ENCODE measurements around the gene TSR3. TPM values are rescaled to one million over a fixed set of nuclear protein-coding genes. Genes with fewer than 3 reads are reported as not detected.

The TSR3 gene
- total and polyA plus RNA-seq, 12 donors = 41.5 to 83.4 (median 56.0) TPM

DNA sequence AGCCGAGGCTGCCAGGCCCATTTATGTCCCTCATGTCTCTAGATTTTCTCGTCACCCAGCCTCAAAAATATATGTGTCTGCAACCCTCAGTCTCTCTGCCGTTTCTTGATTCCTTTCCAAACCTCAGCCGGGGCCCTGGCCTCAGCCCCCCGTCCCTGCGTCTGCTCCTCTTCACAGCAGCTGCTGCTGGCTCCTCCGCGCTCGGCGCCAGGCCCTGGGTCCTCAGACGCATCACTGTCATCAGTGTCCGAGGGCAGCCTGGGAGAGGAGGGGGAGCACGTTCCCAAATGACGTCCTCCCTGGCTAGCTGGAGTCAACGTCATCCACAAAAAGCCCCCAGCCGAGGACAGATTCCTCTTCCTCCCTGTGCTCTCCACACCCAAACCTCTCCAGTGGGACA lies 2.3 kb downstream of the TSR3 start:
- no peaks in the 10 kb centered on the region for H3K9me3 ChIP-seq
- 85 to 87% methylated on average over 16 of the region's 16 CpGs for WGBS, 2 donors
- no peak overlapping the region for H3K27ac ChIP-seq
- no peaks in the 10 kb centered on the region for H3K27me3 ChIP-seq
- ATAC-seq (no peak), DNase-seq (no peak)
- no peak for TF ChIP-seq CTCF (IDR thresholded peaks at IDR 0.05)
- H3K36me3 ChIP-seq = peaks cover 0 to 39% (median 14%) of the 10 kb centered on the region in 9 donors
- no peak overlapping the region for H3K4me3 ChIP-seq
- intact Hi-C loops (cut with DNase I) = loop anchor here in 1 of 10 donors (10.0 kb wide), 1 partner anchor 55 kb away; no protein-coding TSS in a partner anchor
- peaks cover 11 to 37% (median 32%) of the 10 kb centered on the region in 9 donors for H3K4me1 ChIP-seq

GRCh38 chr16:1348926-1349325 lies 2.8 kb downstream of the TSR3 start:
- ATAC-seq (no peak), DNase-seq (no peak)
- H3K4me1 ChIP-seq = peaks cover 11 to 34% (median 29%) of the 10 kb centered on the region in 9 donors
- peaks cover 0 to 39% (median 14%) of the 10 kb centered on the region in 9 donors for H3K36me3 ChIP-seq
- TF ChIP-seq CTCF (IDR thresholded peaks at IDR 0.05) = no peak
- intact Hi-C loops (cut with DNase I) = loop anchor here in 1 of 10 donors (10.0 kb wide), 1 partner anchor 56 kb away; no protein-coding TSS in a partner anchor
- 79 to 81% methylated on average over 14 of the region's 14 CpGs for WGBS, 2 donors
- no peaks in the 10 kb centered on the region for H3K27me3 ChIP-seq
- no peak overlapping the region for H3K27ac ChIP-seq
- no peak overlapping the region for H3K4me3 ChIP-seq
- no peaks in the 10 kb centered on the region for H3K9me3 ChIP-seq

GRCh38 chr16:1348441-1348840 lies 3.2 kb downstream of the TSR3 start:
- no peak for TF ChIP-seq CTCF (IDR thresholded peaks at IDR 0.05)
- no peak overlapping the region for H3K27ac ChIP-seq
- intact Hi-C loops (cut with DNase I) = loop anchor here in 1 of 10 donors (10.0 kb wide), 1 partner anchor 56 kb away; no protein-coding TSS in a partner anchor
- H3K4me1 ChIP-seq = peaks cover 11 to 30% (median 27%) of the 10 kb centered on the region in 9 donors
- 92 to 94% methylated on average over 15 of the region's 15 CpGs for WGBS, 2 donors
- H3K27me3 ChIP-seq = no peaks in the 10 kb centered on the region
- ATAC-seq (no peak), DNase-seq (no peak)
- H3K9me3 ChIP-seq = no peaks in the 10 kb centered on the region
- no peak overlapping the region for H3K4me3 ChIP-seq
- H3K36me3 ChIP-seq = peaks cover 0 to 39% (median 14%) of the 10 kb centered on the region in 9 donors

GRCh38 chr16:1347962-1348361 lies 3.7 kb downstream of the TSR3 start:
- WGBS, 2 donors = 89 to 92% methylated on average over 29 of the region's 29 CpGs
- Histone ChIP-seq H3K27me3 (no peaks in the 10 kb centered on the region), H3K4me1 (peaks cover 10 to 29% (median 23%) of the 10 kb centered on the region in 9 donors), H3K9me3 (no peaks in the 10 kb centered on the region), H3K36me3 (peaks cover 0 to 39% (median 14%) of the 10 kb centered on the region in 9 donors), H3K27ac (no peak overlapping the region), H3K4me3 (no peak overlapping the region)
- intact Hi-C loops (cut with DNase I) = loop anchor here in 1 of 10 donors (10.0 kb wide), 1 partner anchor 57 kb away; no protein-coding TSS in a partner anchor
- ATAC-seq = no peak
- DNase-seq = no peak
- TF ChIP-seq CTCF (IDR thresholded peaks at IDR 0.05) = no peak

Measured in heart right ventricle (tissue), 16 donors.